ENCODE results near the gene MIOX.

- TF ChIP-seq CTCF (IDR thresholded peaks at IDR 0.05), result no peak
- peak; percentile 66 for TF ChIP-seq POLR2AphosphoS5 (IDR thresholded peaks at IDR 0.05)
- TF ChIP-seq POLR2A (IDR thresholded peaks at IDR 0.05), result peak; percentile 63
Observed at GRCh38 chr22:50529897-50530579, 43.4 kb downstream of the MIOX start, which contains the start of gene TYMP.
